Eye (tissue), 1 donor: ENCODE results near the gene SLC39A13.

Experiments used
- DNase-seq: peaks from one replicate; pipeline ENCODE4 v3.0.0-alpha.2; 2015

The SLC39A13 gene

GRCh38 chr11:47433157-47433556 is 24.8 kb downstream of the SLC39A13 start:
- no peak for DNase-seq

- DNase-seq: no peak
Measured at GRCh38 chr11:47434011-47434786, 25.8 kb downstream of the SLC39A13 start.

GRCh38 chr11:47435687-47436086 is 27.3 kb downstream of the SLC39A13 start:
- DNase-seq: no peak

GRCh38 chr11:47436726-47437125 is 28.3 kb downstream of the SLC39A13 start:
- no peak for DNase-seq

- no peak for DNase-seq
Measured at GRCh38 chr11:47437218-47437745, 28.9 kb downstream of the SLC39A13 start.

- no peak for DNase-seq
Measured at GRCh38 chr11:47437746-47438418, 29.5 kb downstream of the SLC39A13 start.

- no peak for DNase-seq
Measured at GRCh38 chr11:47438721-47439120, 30.3 kb downstream of the SLC39A13 start.

GRCh38 chr11:47440054-47440476 is 31.7 kb downstream of the SLC39A13 start:
- no peak for DNase-seq

GRCh38 chr11:47441421-47441820 is 33.0 kb downstream of the SLC39A13 start:
- DNase-seq: no peak

- no peak for DNase-seq
Measured at GRCh38 chr11:47442514-47442913, 34.1 kb downstream of the SLC39A13 start.

- DNase-seq: no peak
Measured at GRCh38 chr11:47443028-47443700, 34.8 kb downstream of the SLC39A13 start.

- no peak for DNase-seq
Measured at GRCh38 chr11:47443817-47444216, 35.4 kb downstream of the SLC39A13 start.

- DNase-seq: no peak
Measured at GRCh38 chr11:47445840-47446239, 37.5 kb downstream of the SLC39A13 start.

GRCh38 chr11:47446833-47447232 is 38.4 kb downstream of the SLC39A13 start:
- DNase-seq: no peak

- no peak for DNase-seq
Measured at GRCh38 chr11:47447906-47448305, 39.5 kb downstream of the SLC39A13 start.

GRCh38 chr11:47448566-47449427 is 40.4 kb downstream of the SLC39A13 start, which contains the start of gene RAPSN:
TSS of gene RAPSN (minus strand) at chr11:47449136. CDS start at chr11:47448964, 172 bp downstream.
- DNase-seq: no peak

- no peak for DNase-seq
Measured at GRCh38 chr11:47449541-47449940, 41.2 kb downstream of the SLC39A13 start.

GRCh38 chr11:47451436-47451835 is 43.0 kb downstream of the SLC39A13 start:
- DNase-seq: no peak

GRCh38 chr11:47451990-47452389 is 43.6 kb downstream of the SLC39A13 start:
- no peak for DNase-seq

GRCh38 chr11:47453365-47453764 is 45.0 kb downstream of the SLC39A13 start:
- DNase-seq: no peak

- peak; percentile 82 for DNase-seq
Measured at GRCh38 chr11:47454258-47454671, 45.9 kb downstream of the SLC39A13 start.

- no peak for DNase-seq
Measured at GRCh38 chr11:47460571-47461235, 52.3 kb downstream of the SLC39A13 start.
